ENCODE data around the gene GAD1. TPM values are rescaled to one million over a fixed set of nuclear protein-coding genes. Genes with fewer than 3 reads are reported as not detected.

Gene GAD1
- total RNA-seq, 2 experiments from 2014 or later = not detected

DNA sequence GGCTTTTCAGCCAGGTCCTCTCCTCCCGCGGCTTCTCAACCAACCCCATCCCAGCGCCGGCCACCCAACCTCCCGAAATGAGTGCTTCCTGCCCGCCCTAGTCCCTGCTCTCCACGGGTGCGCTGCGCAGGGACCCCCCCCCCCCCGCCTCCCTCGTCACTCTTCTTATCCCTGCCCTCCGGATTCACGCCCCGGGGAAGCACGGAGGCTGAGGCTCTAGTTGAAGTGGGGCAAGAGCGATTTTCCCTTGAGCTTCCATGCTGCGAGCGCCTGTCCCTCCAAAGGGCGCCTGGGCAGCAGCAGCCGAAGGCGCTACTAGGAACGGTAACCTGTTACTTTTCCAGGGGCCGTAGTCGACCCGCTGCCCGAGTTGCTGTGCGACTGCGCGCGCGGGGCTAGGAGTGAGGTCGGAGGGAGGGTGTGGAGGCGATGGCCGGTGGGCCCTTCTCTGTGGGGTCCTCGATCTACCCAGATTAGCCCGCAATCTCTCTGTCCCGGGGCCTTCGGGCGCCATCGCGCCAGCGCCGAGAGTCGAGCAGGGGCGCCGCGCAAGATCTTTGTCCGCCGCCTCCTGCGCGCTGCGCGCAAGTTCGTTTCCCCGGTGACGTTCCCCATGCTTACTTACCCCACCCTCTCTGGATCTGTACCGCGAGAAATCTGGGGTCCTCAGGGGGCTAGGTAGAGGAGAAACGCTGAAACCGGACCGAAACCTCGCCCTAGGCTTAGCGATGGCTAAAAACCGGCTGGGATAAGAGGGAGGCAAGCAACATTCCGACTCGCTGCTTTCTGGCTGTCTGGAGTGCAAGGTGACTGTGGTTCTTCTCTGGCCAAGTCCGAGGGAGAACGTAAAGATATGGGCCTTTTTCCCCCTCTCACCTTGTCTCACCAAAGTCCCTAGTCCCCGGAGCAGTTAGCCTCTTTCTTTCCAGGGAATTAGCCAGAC lies 677 bp downstream of the GAD1 start:
- no peaks in the 10 kb centered on the region for H3K4me1 ChIP-seq (ENCODE audit: insufficient read depth, low read length, poor library complexity, severe bottlenecking)
- no peak overlapping the region for H3K4me2 ChIP-seq (ENCODE audit: low read length)
- no peaks in the 10 kb centered on the region for H3K79me2 ChIP-seq (ENCODE audit: insufficient read depth, low read depth, low read length)
- POLR2A ChIA-PET = no interaction called here
- H3K4me3 ChIP-seq (ENCODE audit: low read depth, low read length, poor library complexity, severe bottlenecking) = no peak overlapping the region
- no peaks in the 10 kb centered on the region for H4K20me1 ChIP-seq (ENCODE audit: insufficient read depth, low read length)
- BruUV-seq (replicated peaks) = no TSS peak
- H3K36me3 ChIP-seq (ENCODE audit: insufficient read depth, low read length) = no peaks in the 10 kb centered on the region
- intact Hi-C loops (cut with micrococcal nuclease; ENCODE audit: unreplicated experiment) = loop anchor here (10.0 kb wide), 2 partner anchors 413 to 883 kb away; no protein-coding TSS in a partner anchor
- CTCF ChIA-PET (ENCODE audit: unreplicated experiment) = no interaction called here
- no peak for DNase-seq (ENCODE audit: low spot score)
- no peak overlapping the region for H3K27ac ChIP-seq (ENCODE audit: low read depth, low read length, poor library complexity, severe bottlenecking)
- H2AFZ ChIP-seq (ENCODE audit: low read length) = no peak overlapping the region
- H3K9me3 ChIP-seq (ENCODE audit: low read length) = no peaks in the 10 kb centered on the region
- H3K9me2 ChIP-seq (ENCODE audit: insufficient read depth, low read length) = no peaks in the 10 kb centered on the region
- no peak for TF ChIP-seq EZH2phosphoT487 (IDR thresholded peaks at IDR 0.05; ENCODE audit: borderline replicate concordance, low read depth, low read length)
- TF ChIP-seq, protein P1, sequence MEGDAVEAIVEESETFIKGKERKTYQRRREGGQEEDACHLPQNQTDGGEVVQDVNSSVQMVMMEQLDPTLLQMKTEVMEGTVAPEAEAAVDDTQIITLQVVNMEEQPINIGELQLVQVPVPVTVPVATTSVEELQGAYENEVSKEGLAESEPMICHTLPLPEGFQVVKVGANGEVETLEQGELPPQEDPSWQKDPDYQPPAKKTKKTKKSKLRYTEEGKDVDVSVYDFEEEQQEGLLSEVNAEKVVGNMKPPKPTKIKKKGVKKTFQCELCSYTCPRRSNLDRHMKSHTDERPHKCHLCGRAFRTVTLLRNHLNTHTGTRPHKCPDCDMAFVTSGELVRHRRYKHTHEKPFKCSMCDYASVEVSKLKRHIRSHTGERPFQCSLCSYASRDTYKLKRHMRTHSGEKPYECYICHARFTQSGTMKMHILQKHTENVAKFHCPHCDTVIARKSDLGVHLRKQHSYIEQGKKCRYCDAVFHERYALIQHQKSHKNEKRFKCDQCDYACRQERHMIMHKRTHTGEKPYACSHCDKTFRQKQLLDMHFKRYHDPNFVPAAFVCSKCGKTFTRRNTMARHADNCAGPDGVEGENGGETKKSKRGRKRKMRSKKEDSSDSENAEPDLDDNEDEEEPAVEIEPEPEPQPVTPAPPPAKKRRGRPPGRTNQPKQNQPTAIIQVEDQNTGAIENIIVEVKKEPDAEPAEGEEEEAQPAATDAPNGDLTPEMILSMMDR (conservative IDR thresholded peaks at IDR 0.05; ENCODE audit: low read length) = no peak

DNA sequence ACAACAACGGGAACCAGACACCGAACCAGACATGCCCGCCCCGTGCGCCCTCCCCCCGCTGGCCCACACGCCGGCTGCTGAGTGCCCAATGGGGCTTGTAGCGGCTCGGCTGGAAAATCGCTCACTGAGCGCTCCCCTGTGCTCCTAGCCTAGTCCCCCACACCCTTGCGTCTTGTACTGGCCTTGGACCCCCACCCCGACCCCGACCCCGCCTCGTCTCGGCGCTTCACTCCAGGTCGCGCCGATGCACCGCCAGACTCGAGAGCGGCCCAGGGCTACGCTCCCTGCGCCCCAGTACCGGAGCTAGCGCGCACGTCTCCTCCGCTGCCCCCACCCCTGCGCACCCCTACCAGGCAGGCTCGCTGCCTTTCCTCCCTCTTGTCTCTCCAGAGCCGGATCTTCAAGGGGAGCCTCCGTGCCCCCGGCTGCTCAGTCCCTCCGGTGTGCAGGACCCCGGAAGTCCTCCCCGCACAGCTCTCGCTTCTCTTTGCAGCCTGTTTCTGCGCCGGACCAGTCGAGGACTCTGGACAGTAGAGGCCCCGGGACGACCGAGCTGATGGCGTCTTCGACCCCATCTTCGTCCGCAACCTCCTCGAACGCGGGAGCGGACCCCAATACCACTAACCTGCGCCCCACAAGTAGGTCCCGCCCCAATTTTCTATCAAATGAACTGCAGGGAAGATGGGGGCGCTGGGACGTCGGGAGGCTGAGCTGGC lies 1.5 kb downstream of the GAD1 start:
- Histone ChIP-seq H3K4me2 (ENCODE audit: low read length) (no peak overlapping the region), H2AFZ (ENCODE audit: low read length) (no peak overlapping the region), H3K4me3 (ENCODE audit: low read depth, low read length, poor library complexity, severe bottlenecking) (no peak overlapping the region), H3K36me3 (ENCODE audit: insufficient read depth, low read length) (no peaks in the 10 kb centered on the region), H4K20me1 (ENCODE audit: insufficient read depth, low read length) (no peaks in the 10 kb centered on the region), H3K4me1 (ENCODE audit: insufficient read depth, low read length, poor library complexity, severe bottlenecking) (no peaks in the 10 kb centered on the region), H3K27ac (ENCODE audit: low read depth, low read length, poor library complexity, severe bottlenecking) (no peak overlapping the region), H3K79me2 (ENCODE audit: insufficient read depth, low read depth, low read length) (no peaks in the 10 kb centered on the region), H3K9me2 (ENCODE audit: insufficient read depth, low read length) (no peaks in the 10 kb centered on the region), H3K9me3 (ENCODE audit: low read length) (no peaks in the 10 kb centered on the region)
- ChIA-PET CTCF (ENCODE audit: unreplicated experiment) (no interaction called here), POLR2A (interaction anchor here (0.5 kb wide), 1 partner anchor 481 kb away, joined by 3 read pairs; no protein-coding TSS in a partner anchor)
- BruUV-seq (replicated peaks) = no TSS peak
- no peak for DNase-seq (ENCODE audit: low spot score)
- intact Hi-C loops (cut with micrococcal nuclease; ENCODE audit: unreplicated experiment) = loop anchor here (10.0 kb wide), 2 partner anchors 413 to 883 kb away; no protein-coding TSS in a partner anchor
- TF ChIP-seq EZH2phosphoT487 (IDR thresholded peaks at IDR 0.05; ENCODE audit: borderline replicate concordance, low read depth, low read length) = no peak

DNA sequence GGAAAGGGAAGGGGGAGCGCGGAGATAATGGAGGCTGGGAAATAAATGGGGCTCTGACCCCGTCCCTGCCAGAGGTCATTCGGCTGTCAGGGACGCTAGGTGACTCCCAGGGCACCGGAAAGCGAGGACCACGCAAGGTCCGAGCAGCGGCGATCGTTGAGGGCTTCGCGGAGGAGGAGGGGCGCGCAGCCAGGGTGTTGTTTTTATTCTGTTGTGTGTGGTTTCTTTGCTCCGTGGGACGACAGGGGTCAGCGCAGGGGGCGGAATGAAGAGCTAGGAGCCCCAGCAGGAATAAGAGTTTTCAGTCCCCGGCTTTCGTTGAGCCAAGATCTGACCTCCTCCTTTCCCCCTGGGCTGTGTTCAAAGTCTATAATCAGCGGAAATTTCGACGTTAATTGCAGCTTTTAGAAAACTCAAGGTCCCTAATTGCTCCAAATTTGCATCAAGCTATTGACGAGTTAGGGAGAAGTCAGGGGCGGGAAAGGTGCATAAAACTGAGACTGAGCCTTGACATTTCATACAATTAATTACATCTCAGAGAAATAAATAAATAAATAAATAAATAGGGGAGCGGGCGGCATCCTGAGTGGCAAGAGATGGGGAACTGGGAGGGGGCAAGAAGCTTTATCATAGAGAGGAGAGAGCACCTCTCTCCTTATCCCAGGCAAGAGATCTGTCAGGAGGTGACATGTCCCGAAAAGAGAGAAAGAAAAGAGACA lies 2.2 kb downstream of the GAD1 start:
- H3K4me3 ChIP-seq (ENCODE audit: low read depth, low read length, poor library complexity, severe bottlenecking) = no peak overlapping the region
- ChIA-PET CTCF (ENCODE audit: unreplicated experiment) (no interaction called here), POLR2A (interaction anchor here (0.7 kb wide), 1 partner anchor 11 kb away, joined by 3 read pairs; no protein-coding TSS in a partner anchor)
- no peaks in the 10 kb centered on the region for H3K36me3 ChIP-seq (ENCODE audit: insufficient read depth, low read length)
- no peaks in the 10 kb centered on the region for H3K9me3 ChIP-seq (ENCODE audit: low read length)
- H3K4me1 ChIP-seq (ENCODE audit: insufficient read depth, low read length, poor library complexity, severe bottlenecking) = no peaks in the 10 kb centered on the region
- H3K79me2 ChIP-seq (ENCODE audit: insufficient read depth, low read depth, low read length) = no peaks in the 10 kb centered on the region
- BruUV-seq (replicated peaks) = no TSS peak
- H2AFZ ChIP-seq (ENCODE audit: low read length) = no peak overlapping the region
- H3K9me2 ChIP-seq (ENCODE audit: insufficient read depth, low read length) = no peaks in the 10 kb centered on the region
- no peak for DNase-seq (ENCODE audit: low spot score)
- H4K20me1 ChIP-seq (ENCODE audit: insufficient read depth, low read length) = no peaks in the 10 kb centered on the region
- no peak overlapping the region for H3K27ac ChIP-seq (ENCODE audit: low read depth, low read length, poor library complexity, severe bottlenecking)
- intact Hi-C loops (cut with micrococcal nuclease; ENCODE audit: unreplicated experiment) = loop anchor here (10.0 kb wide), 2 partner anchors 414 to 884 kb away; no protein-coding TSS in a partner anchor
- TF ChIP-seq, protein P1 (conservative IDR thresholded peaks at IDR 0.05; ENCODE audit: low read length) = no peak
- TF ChIP-seq EZH2phosphoT487 (IDR thresholded peaks at IDR 0.05; ENCODE audit: borderline replicate concordance, low read depth, low read length) = no peak
- no peak overlapping the region for H3K4me2 ChIP-seq (ENCODE audit: low read length)

Measured in OCI-LY7 (cell line).